ENCODE measurements around the gene QPCTL. TPM values are rescaled to one million over a fixed set of nuclear protein-coding genes. Genes with fewer than 3 reads are reported as not detected.
A peak's percentile ranks its signal among the peaks of the same experiment; 100 is the strongest.

QPCTL gene
- total and polyA plus RNA-seq, 2 of the 13 experiments (the other 11 are each of a cell fraction or from before 2014, with no cell fraction given) = 16.0 to 19.1 TPM

DNA sequence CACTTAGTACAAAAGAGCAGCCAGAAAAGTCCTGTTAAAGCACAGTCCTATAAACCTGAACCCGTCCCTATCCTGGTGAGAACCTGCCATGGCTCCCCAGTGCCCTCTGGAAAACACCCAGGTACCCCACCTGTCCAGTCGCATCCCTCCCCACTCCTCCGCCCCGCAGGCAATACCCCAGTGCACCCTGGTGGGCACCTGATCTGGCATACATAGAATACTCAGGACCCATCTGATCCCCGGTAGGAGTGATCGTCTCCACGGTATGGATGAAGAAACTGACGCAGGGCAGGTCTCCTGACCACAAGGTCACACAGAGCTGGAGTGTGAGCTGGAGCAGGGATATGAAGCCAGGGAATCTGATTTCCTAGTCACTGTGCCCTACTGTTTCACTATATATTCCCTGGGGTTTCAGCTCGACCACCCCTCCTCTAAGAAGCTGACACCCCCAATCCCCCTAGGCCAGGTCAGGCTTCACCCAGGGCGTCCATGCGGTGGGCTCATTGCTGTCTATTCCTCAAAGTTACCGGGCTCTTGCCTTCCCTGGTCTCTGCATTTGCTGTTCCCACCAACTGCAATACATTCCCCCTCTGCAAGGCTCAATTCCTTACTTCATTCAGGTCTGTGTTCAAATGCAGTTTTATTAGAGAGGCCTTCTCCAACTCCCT, 25.7 kb downstream of the QPCTL start (continued):
- TF ChIP-seq, protein P1, sequence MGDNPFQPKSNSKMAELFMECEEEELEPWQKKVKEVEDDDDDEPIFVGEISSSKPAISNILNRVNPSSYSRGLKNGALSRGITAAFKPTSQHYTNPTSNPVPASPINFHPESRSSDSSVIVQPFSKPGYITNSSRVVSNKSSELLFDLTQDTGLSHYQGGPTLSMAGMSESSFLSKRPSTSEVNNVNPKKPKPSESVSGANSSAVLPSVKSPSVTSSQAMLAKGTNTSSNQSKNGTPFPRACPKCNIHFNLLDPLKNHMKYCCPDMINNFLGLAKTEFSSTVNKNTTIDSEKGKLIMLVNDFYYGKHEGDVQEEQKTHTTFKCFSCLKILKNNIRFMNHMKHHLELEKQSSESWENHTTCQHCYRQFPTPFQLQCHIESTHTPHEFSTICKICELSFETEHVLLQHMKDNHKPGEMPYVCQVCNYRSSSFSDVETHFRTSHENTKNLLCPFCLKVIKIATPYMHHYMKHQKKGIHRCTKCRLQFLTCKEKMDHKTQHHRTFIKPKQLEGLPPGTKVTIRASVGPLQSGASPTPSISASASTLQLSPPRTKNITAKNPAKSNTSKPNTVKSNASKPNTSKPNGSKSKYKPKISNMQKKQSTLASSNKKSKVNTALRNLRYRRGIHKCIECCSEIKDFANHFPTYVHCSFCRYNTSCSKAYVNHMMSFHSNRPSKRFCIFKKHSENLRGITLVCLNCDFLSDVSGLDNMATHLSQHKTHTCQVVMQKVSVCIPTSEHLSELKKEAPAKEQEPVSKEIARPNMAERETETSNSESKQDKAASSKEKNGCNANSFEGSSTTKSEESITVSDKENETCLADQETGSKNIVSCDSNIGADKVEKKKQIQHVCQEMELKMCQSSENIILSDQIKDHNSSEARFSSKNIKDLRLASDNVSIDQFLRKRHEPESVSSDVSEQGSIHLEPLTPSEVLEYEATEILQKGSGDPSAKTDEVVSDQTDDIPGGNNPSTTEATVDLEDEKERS (CRISPR knock-in tag; IDR thresholded peaks at IDR 0.05) = 0 out of 2 replicates have a peak, but pooled peaks have one; percentile 3
- TF ChIP-seq ZNF225 (CRISPR knock-in tag; IDR thresholded peaks at IDR 0.05) (0 out of 2 replicates have a peak, but pooled peaks have one; percentile 49), RBFOX2 (IDR thresholded peaks at IDR 0.05; ENCODE audit: low read depth, low read length) (0 out of 2 replicates have a peak, but pooled peaks have one; percentile 30), ZNF670 (CRISPR knock-in tag; IDR thresholded peaks at IDR 0.05; ENCODE audit: borderline replicate concordance) (peak; percentile 29; the same call in 1 of the 2 replicates), NR1H2 (CRISPR knock-in tag; IDR thresholded peaks at IDR 0.05; ENCODE audit: borderline replicate concordance, low read depth) (no peak), POLR2AphosphoS5 (IDR thresholded peaks at IDR 0.05; ENCODE audit: low read depth, low read length) (peak; percentile 34; the same call in 1 of the 2 replicates), CAMTA2 (CRISPR knock-in tag; IDR thresholded peaks at IDR 0.05; ENCODE audit: borderline replicate concordance) (no peak)
- TF ChIP-seq, protein P2, sequence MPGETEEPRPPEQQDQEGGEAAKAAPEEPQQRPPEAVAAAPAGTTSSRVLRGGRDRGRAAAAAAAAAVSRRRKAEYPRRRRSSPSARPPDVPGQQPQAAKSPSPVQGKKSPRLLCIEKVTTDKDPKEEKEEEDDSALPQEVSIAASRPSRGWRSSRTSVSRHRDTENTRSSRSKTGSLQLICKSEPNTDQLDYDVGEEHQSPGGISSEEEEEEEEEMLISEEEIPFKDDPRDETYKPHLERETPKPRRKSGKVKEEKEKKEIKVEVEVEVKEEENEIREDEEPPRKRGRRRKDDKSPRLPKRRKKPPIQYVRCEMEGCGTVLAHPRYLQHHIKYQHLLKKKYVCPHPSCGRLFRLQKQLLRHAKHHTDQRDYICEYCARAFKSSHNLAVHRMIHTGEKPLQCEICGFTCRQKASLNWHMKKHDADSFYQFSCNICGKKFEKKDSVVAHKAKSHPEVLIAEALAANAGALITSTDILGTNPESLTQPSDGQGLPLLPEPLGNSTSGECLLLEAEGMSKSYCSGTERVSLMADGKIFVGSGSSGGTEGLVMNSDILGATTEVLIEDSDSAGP (CRISPR knock-in tag; IDR thresholded peaks at IDR 0.05; ENCODE audit: borderline replicate concordance) = peak; percentile 20; the same call in 1 of the 2 replicates
- TF ChIP-seq, protein P3, sequence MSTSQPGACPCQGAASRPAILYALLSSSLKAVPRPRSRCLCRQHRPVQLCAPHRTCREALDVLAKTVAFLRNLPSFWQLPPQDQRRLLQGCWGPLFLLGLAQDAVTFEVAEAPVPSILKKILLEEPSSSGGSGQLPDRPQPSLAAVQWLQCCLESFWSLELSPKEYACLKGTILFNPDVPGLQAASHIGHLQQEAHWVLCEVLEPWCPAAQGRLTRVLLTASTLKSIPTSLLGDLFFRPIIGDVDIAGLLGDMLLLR (CRISPR knock-in tag; IDR thresholded peaks at IDR 0.05) = no peak
- TF ChIP-seq, protein P4, sequence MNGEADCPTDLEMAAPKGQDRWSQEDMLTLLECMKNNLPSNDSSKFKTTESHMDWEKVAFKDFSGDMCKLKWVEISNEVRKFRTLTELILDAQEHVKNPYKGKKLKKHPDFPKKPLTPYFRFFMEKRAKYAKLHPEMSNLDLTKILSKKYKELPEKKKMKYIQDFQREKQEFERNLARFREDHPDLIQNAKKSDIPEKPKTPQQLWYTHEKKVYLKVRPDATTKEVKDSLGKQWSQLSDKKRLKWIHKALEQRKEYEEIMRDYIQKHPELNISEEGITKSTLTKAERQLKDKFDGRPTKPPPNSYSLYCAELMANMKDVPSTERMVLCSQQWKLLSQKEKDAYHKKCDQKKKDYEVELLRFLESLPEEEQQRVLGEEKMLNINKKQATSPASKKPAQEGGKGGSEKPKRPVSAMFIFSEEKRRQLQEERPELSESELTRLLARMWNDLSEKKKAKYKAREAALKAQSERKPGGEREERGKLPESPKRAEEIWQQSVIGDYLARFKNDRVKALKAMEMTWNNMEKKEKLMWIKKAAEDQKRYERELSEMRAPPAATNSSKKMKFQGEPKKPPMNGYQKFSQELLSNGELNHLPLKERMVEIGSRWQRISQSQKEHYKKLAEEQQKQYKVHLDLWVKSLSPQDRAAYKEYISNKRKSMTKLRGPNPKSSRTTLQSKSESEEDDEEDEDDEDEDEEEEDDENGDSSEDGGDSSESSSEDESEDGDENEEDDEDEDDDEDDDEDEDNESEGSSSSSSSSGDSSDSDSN (CRISPR knock-in tag; IDR thresholded peaks at IDR 0.05) = 0 out of 2 replicates have a peak, but pooled peaks have one; percentile 27
